Limb (tissue), 2 donors: ENCODE results near the gene KCND2.

Source experiments
- DNase-seq, 2 donors: peaks; one replicate each; pipeline ENCODE4 v3.0.0-alpha.2; 2016; ENCODE audit errors: extremely low spot score in 2 of 2

The KCND2 gene

DNA sequence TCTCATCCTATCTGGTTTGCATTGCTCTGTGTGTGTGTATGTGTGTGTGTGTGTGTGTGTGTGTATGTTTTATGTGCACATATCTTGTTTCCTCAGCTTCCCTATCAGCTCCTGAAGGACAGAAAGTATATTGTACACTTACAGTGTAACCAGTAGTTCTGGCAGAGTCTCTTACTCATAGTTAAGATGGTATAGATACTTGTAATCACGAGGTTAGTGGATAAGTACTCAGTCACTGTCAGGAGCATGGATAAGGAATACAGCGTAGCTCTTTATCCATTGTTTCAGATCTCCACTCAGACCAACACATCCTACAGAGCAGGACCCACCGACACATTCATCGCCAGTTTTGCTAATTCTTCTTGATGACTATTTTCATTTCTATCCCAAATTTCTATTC lies 309.9 kb downstream of the KCND2 start:
- DNase-seq: no peak

- DNase-seq: peak in 1 of 2 donors; percentile 36
Measured at GRCh38 chr7:120583899-120584586, 311.1 kb downstream of the KCND2 start.

DNA sequence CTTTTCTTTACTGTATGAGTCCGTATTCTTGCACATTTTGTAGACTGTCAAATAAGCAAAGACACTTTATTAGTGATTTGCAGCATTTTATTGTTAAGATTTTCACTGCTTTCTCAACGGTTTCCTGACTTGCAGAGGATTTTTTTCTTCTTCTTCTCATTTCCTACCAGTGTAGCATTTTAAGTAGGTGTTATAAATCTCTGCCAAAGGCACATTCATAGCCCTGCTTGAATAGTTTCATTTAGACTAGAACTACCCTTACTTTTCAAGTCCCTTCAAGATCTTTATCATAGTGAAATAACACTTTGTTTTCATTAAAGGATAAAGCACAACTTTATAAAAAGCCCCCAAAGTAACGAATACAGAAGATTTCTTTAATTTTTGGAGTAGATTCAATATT lies 313.6 kb downstream of the KCND2 start:
- no peak for DNase-seq

- DNase-seq: no peak
Measured at GRCh38 chr7:120587243-120587642, 314.3 kb downstream of the KCND2 start.

- DNase-seq: no peak
Measured at GRCh38 chr7:120588416-120588815, 315.4 kb downstream of the KCND2 start.

DNA sequence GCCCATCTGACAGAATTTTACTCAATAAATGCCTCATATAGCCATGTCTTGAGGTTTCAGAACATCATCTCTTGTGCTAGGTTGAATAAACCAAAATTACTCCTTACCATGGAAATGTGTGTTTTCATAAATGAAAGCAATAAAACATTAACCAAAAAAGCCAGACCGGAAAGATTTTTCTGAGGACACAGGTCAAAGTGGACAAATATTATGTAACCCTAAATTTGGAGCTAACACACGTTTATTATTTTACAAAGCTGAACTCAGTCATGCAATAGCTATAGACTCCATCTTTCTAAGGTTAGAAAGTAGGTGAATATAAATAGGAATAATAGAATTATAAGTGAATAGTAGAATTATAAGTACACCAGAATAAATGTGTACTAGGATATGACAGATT lies 315.9 kb downstream of the KCND2 start:
- DNase-seq: no peak

DNA sequence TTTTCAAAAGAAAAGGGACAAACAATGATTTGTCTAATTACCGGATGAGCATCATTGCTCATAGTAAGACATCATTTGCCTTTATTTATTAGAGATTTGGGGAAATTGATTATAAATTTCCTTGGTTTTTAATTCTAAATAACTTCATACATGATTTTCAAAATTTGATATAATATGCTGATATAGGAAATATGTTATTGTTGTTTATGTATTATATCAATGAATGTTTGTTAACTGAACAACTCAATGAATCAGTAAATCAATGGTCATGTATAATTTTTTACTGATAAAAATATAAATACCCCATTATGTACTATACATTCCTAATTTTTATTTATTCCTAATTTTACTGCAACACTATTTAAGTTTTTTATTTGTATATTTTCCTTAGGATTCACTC lies 327.6 kb downstream of the KCND2 start:
- DNase-seq: no peak

GRCh38 chr7:120603366-120603765 lies 330.4 kb downstream of the KCND2 start:
- no peak for DNase-seq

DNA sequence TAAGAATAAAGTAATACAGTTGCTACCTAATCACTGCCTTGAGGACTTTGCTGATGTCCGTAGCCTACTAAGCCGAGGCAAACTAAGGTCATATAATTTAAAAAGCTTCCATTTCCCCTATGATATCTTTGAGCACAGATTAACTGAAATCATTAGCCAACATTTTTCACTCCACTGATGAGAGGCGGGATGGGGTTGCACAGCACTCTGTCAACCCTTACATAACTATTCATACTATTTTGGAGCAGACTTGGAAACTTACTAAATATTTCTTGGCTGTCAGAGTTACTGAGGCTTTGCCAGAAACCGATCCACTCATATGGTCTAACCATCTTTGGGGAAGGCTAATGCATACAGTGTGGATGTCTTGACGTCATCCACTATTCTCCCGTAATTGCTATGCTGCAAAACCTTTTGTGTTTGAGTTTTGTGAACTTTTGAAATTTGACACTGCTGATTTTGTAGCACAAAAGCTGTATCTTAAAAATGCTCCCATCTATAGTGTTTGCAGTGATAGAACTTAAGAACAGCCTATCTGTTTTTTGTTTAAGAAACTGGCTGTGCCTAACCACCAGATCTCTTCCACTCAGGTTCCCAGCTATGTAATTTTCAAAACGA lies 336.3 kb downstream of the KCND2 start:
- DNase-seq: no peak

DNA sequence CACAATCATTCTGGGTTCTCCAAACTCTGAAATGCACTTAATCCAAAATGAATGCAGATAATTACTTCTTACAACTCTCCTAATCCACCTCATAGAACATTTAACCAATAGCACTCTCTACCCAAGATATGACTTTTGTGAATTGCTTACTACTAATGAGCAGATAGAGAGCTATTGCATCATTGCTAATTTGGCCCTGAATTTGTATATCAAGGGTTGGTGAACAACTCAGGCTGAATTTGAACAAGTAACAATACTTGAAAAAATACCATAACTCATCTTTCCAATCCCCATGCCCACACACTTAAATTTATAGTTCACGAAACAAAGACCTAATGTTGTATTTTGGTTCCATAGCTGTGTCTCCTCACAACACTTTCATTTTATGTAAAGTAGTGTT lies 339.0 kb downstream of the KCND2 start:
- DNase-seq: no peak

DNA sequence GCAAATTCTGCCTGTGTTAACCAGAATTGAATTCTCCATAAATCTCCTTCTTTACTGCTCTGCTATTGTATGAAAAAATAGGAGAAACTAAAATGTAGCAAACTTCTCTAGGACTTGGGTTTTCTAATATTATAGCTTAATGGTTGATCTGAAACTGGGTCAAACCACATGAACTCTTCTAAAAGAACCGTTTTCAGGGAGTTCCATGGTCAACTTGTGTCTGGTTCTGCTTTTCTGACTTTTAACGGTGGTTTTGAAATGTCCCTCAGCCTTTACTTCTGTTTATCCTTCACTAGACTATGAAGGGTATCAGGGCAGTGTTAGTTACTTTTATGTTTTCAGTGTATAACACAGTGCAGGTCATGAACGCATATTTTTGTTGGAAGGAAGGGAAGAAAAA lies 342.7 kb downstream of the KCND2 start:
- DNase-seq: no peak

- DNase-seq: no peak
Measured at GRCh38 chr7:120617275-120617674, 344.3 kb downstream of the KCND2 start.

- peak in 1 of 2 donors; percentile 41 for DNase-seq
Measured at GRCh38 chr7:120628251-120628650, 355.3 kb downstream of the KCND2 start.

DNA sequence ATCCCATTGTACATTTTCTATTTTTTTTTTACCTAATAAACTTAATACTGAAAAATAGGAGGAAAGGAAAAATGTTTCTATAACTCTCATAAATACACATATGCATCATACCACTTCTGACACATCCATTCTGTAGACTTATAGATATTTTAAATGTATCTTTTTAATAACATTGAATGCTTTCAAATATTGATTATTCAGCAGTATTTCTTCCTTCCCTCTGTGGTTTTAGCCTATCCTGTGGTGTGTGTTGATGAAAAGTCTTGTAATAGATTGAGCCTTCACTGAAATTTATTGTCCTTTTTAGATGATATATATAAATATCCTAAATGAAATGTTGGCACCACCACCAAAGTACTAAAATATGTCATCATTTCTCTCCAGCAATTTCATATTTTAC lies 366.9 kb downstream of the KCND2 start:
- DNase-seq: no peak

- DNase-seq: no peak
Measured at GRCh38 chr7:120645966-120646365, 373.0 kb downstream of the KCND2 start.

DNA sequence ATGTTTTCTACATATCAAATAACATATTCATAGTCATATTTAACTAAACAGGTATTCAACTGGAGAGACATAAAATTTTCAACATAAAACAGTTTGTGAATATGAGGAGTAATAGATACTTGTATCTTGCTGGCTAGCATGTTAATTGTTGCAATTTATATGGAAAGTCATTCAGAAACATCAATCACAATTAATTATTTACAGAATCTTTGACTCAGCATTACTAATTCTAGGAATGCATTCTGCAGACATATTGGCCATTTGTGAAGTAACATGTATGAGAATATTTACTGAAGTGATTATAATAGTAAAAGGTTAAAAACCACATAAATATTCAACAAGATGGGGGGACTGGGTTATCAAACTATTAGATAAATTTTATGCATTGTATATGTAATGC lies 381.3 kb downstream of the KCND2 start:
- no peak for DNase-seq

GRCh38 chr7:120658516-120658915 lies 385.5 kb downstream of the KCND2 start:
- no peak for DNase-seq

- no peak for DNase-seq
Measured at GRCh38 chr7:120662291-120662690, 389.3 kb downstream of the KCND2 start.

- no peak for DNase-seq
Measured at GRCh38 chr7:120665068-120665467, 392.1 kb downstream of the KCND2 start.

GRCh38 chr7:120675076-120675475 lies 402.1 kb downstream of the KCND2 start:
- no peak for DNase-seq

DNA sequence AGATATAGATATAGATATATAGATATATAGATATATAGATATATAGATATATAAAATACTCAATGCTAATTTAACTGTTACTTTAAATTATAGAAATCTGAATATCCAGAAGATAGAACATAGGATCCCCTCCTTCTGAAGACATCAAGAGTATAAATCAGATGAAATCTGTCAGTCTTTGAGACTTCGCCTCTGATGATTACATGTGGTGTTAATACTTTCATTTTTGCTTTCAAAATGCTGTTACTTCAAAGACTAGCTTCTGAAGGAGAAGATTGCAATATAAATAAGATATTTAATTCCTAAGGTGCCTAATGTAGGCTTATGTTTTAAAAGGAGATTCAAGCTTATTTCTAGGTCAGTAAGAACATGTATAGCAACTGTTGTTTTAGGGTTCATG lies 404.6 kb downstream of the KCND2 start:
- no peak for DNase-seq

DNA sequence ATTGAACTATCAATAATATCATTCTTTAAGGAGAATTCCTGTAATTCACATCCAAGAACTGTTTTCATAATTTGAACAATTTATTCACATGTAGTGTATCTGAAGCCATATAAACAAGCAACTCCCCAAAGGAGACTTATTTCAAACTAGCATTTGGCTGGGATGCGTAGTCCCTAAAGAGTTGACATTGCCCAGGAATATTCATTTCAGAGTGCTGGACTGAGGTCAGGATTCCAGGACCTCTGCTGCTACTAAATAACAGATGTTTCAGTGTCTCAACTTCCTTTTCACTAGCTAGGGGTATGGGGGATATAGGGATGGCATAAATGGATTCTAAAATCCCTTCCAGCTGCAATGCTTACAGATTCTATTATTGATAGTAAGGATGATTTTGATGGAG lies 408.0 kb downstream of the KCND2 start:
- no peak for DNase-seq

DNA sequence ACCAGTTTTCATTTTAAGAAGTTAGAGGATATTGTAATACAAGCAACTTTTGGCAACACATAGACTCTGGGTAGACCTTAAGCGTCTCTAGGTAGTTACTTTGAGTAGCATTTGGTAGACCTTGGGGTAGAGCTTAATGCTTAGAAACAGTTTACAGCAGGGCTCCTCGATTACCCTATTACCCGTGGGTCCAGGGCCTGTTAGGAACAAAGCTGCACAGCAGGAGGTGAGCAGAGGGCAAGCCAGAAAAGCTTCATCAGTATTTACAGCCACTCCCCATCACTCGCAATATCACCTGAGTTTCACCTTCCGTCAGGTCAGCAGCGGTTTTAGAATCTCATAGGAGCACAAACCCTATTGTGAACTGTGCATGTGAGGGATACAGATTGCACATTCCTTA lies 411.5 kb downstream of the KCND2 start:
- no peak for DNase-seq

GRCh38 chr7:120691915-120692314 lies 418.9 kb downstream of the KCND2 start:
- no peak for DNase-seq
